Measurements from ENCODE around the gene PPFIA3.

GRCh38 chr19:49157445-49158224 is 38.3 kb downstream of the PPFIA3 start, which contains the start of gene TRPM4:
- no peak for TF ChIP-seq CTCF (IDR thresholded peaks at IDR 0.05; ENCODE audit: low read length)
- TF ChIP-seq EZH2 (IDR thresholded peaks at IDR 0.05; ENCODE audit: borderline replicate concordance, low read length) = no peak
